Ovary (tissue), 9 donors: ENCODE results near the gene PLAGL2. TPM values are rescaled to one million over a fixed set of nuclear protein-coding genes. Genes with fewer than 3 reads are reported as not detected.

ENCODE experiments used
- DNase-seq, 5 donors: peaks; one replicate each; pipeline ENCODE4 v3.0.0-alpha.2; 2019 to 2020
- H3K27ac ChIP-seq, 2 donors: fragments of 200-600 bp; one replicate each; pipeline versions ENCODE4 v1.5.1 to v1.8.0; 2019 to 2022
- H3K27me3 ChIP-seq: fragments of 200-600 bp; one replicate; pipeline ENCODE4 v1.8.0; 2022
- H3K36me3 ChIP-seq: fragments of 200-600 bp; sonication (generic); one replicate; pipeline ENCODE4 v1.5.1; 2019
- H3K4me1 ChIP-seq: one replicate; pipeline ENCODE4 v1.8.1; 2013; ENCODE audit warnings: mild to moderate bottlenecking, moderate library complexity; ENCODE audit not compliant: insufficient read depth
- H3K4me3 ChIP-seq: fragments of 200-600 bp; sonication (generic); one replicate; pipeline ENCODE4 v1.5.1; 2017
- H3K9me3 ChIP-seq, 2 donors: fragments of 200-600 bp in 1 of 2; sonication (generic) in 1 of 2; one replicate each; pipeline versions ENCODE4 v1.5.1 to v1.8.1; 2013 to 2019; ENCODE audit warnings: mild to moderate bottlenecking in 1 of 2, moderate library complexity in 1 of 2
- EP300 ChIP-seq: sonication (generic); formaldehyde crosslinking; IDR thresholded peaks from one replicate; pipeline ENCODE4 v1.6.1; 2017; ENCODE audit warnings: antibody characterized with exemption
- POLR2A ChIP-seq: fragments of 450-650 bp; IDR thresholded peaks from one replicate; pipeline ENCODE4 v1.6.1; 2017; ENCODE audit warnings: antibody characterized with exemption, mild to moderate bottlenecking, moderate library complexity
- WGBS, 3 donors: extraction: QIAGEN DNeasy Blood & Tissue Kit in 1 of 3; methylation state at CpG; one replicate each; pipeline versions ENCODE4 v1.1.5 to v1.1.7; 2013 to 2017; 5-methylcytosine and 5-hydroxymethylcytosine counted together
- intact Hi-C, 4 donors: fragments of 100-400 bp; cut with DNase I; formaldehyde crosslinking; loops; one replicate each; pipeline versions ENCODE4 v1.11.0 to v1.15.1; 2022 to 2023
- polyA plus RNA-seq, 2 donors: library from polyadenylated mRNA; stranded (reverse); fragments of 200-250 nt in 1 of 2; fragments of 350-450 nt in 1 of 2; fragmentation: Illumina TruSeq in 1 of 2; extraction: RNeasy Lipid Tissue Mini Kit (QIAGEN cat#74804) in 1 of 2; gene quantifications; one replicate each; pipeline ENCODE4 v1.2.3, GENCODE V29; 2013 to 2014
- total RNA-seq, 7 donors: library from RNA; depleted of rRNA in 2 of 7; stranded (reverse); fragments of >200 nt in 2 of 7; fragmentation: NEBNext Ultra II Directional in 3 of 7; extraction: Animal tissue kit (Norgen Biotek cat#: 25700) in 3 of 7; gene quantifications; one replicate each; pipeline versions ENCODE4 v1.1.0 to v1.2.4, GENCODE V29; 2016 to 2023
- TF ChIP-seq, protein P1 (sequence below), 3 donors: fragments of 450-650 bp in 2 of 3; fragments of 200-600 bp in 1 of 3; IDR thresholded peaks; one replicate each; pipeline versions ENCODE4 v1.5.1 to v1.8.0; 2016 to 2022; ENCODE audit warnings: antibody characterized with exemption in 3 of 3, mild to moderate bottlenecking in 1 of 3
- donor health status: DM: no; HTN: no; CAD: no; lungs with moderate emphysema.
- donor health status: DM: no; HTN: no; CAD: no.
- donor health status: Bipolar disorder and iron deficiency.
- donor health status: DM: yes; HTN: yes; CAD: no.
- donor health status: DM: no; HTN: no; CAD: no.
- donor health status: DM: yes; HTN: yes; CAD: no.

PLAGL2 gene
- total and polyA plus RNA-seq, 9 donors = 5.4 to 21.8 (median 14.7) TPM

DNA sequence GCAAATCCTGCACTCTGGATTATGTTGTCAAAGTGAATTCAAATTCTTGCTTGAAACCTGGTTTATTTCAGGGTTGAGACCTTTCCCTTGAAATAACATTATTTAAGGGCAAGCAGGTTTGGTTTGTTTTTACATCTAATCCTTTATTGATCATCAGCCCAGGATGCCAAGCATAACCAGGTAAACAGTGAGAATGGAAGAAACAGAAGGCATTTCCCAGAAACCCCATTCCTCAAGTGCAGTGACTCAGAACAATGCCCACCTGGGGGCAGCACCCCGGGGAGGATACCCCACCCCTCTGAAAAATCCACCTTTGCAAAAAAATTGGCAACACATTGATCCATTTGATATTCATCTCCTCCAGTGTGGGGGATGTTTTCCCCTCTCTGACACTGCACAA lies 32.7 kb upstream of the PLAGL2 start:
- Histone ChIP-seq H3K9me3 (no peaks in the 10 kb centered on the region), H3K27me3 (no peaks in the 10 kb centered on the region), H3K27ac (no peak overlapping the region), H3K4me1 (no peaks in the 10 kb centered on the region), H3K36me3 (no peaks in the 10 kb centered on the region), H3K4me3 (no peak overlapping the region)
- DNase-seq = no peak
- TF ChIP-seq EP300 (no peak), POLR2A (no peak)
- TF ChIP-seq, protein P1, sequence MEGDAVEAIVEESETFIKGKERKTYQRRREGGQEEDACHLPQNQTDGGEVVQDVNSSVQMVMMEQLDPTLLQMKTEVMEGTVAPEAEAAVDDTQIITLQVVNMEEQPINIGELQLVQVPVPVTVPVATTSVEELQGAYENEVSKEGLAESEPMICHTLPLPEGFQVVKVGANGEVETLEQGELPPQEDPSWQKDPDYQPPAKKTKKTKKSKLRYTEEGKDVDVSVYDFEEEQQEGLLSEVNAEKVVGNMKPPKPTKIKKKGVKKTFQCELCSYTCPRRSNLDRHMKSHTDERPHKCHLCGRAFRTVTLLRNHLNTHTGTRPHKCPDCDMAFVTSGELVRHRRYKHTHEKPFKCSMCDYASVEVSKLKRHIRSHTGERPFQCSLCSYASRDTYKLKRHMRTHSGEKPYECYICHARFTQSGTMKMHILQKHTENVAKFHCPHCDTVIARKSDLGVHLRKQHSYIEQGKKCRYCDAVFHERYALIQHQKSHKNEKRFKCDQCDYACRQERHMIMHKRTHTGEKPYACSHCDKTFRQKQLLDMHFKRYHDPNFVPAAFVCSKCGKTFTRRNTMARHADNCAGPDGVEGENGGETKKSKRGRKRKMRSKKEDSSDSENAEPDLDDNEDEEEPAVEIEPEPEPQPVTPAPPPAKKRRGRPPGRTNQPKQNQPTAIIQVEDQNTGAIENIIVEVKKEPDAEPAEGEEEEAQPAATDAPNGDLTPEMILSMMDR (IDR thresholded peaks at IDR 0.05) = no peak
- intact Hi-C loops = no loop called here
- 0 to 9% (median 7%) methylated on average over 1 of the region's 1 CpG for WGBS, 3 donors

DNA sequence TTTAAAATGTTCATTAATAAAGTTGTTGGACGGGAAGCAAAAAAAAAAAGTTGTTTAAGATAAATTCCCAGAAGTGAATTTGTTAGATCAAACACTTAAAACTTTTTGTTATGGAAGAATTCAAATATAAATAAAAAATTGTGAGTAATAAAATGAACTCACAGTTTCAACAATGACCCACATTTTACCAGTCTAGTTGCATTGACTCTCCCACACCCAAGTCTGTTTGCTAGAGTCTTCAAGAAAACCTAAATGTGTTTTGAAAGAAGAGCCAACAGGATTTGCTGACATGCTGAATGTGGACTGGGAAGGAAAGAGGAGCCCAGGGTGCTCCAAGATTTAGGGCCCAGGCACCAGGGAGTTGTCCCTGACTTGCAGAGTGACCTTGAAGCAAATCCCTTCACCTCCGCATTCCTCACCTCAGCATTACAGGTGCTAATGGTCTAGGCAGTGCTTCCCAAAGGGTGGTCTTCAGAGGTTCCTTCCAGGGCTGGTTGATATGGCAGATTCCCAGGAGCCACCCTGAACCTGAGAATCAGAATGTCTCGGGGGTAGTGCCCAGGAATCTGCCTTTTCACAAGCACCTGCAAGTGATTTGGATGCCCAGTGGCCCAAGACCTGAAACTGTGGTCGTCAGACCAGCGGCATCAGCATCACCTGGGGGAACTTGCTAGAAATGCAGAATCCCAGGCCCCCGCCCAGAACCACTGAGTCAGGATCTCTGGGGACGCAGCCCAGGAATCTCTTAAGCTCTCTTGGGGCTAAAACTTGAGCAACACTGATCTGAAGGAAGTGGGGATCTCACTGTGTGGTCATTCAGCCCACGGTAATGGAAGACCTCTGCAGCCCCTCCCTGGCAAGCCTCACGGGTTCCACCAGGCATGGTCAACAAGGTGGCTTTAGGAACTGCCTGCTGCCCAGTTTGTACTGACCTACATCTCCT lies 31.2 kb upstream of the PLAGL2 start:
- no peak for DNase-seq

DNA sequence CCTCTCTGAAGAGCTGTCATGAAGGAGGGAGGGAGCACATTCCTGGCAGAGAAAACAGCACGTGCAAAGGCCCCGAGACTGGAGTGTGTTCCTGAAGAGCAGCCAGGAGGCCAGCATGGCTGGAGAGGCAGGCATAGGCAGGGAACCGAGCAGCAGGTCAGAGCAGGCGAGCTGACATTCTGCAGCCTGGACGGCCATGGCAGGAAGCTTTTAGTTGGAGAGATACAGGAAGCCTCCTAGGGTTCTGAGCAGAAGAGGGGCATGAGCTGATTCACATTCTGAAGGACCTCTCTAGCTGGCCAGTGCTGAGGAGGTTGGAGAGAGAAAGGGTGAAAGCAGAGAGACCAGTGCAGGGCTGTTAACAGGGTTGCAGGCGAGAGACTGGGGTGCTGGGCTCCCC lies 29.9 kb upstream of the PLAGL2 start:
- TF ChIP-seq, protein P1 (IDR thresholded peaks at IDR 0.05) = no peak
- TF ChIP-seq EP300 (no peak), POLR2A (no peak)
- no peaks in the 10 kb centered on the region for H3K27me3 ChIP-seq
- intact Hi-C loops = no loop called here

More for the DNA sequence above, 31.2 kb upstream of the PLAGL2 start:
- Histone ChIP-seq H3K9me3 (no peaks in the 10 kb centered on the region), H3K4me1 (no peaks in the 10 kb centered on the region), H3K36me3 (no peaks in the 10 kb centered on the region), H3K4me3 (no peak overlapping the region), H3K27ac (no peak overlapping the region), H3K27me3 (no peaks in the 10 kb centered on the region)
- intact Hi-C loops = no loop called here
- TF ChIP-seq POLR2A (no peak), EP300 (no peak)
- TF ChIP-seq, protein P1 (IDR thresholded peaks at IDR 0.05) = no peak
- 69 to 74% (median 72%) methylated on average over 9 of the region's 9 CpGs for WGBS, 3 donors

DNA sequence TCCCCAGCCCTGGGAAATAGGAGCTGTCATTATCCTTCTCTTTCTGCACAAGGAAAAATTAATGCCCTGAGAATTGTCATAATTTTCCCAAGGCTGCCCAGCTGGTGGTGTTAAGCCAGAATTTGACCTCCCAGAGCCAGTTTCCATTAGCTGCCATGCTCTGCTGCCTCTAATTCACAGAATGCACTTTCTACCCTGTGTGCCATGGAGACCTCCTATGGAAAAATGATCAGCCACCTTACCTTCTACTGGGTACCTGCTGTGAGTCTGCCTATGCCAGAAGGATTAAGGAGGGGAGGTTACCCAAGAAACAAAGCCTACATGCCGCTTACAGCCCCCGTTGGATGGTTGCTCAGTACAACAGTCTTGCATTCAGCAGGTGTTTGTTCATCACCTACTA lies 29.3 kb upstream of the PLAGL2 start:
- WGBS, 3 donors = 95 to 100% (median 98%) methylated on average over 2 of the region's 2 CpGs

More for the DNA sequence above, 29.9 kb upstream of the PLAGL2 start:
- 76 to 80% (median 79%) methylated on average over 6 of the region's 6 CpGs for WGBS, 3 donors
- H3K27ac ChIP-seq = no peak overlapping the region
- no peaks in the 10 kb centered on the region for H3K36me3 ChIP-seq
- no peak for DNase-seq
- H3K4me3 ChIP-seq = no peak overlapping the region
- H3K9me3 ChIP-seq = no peaks in the 10 kb centered on the region
- no peaks in the 10 kb centered on the region for H3K4me1 ChIP-seq

More for the DNA sequence above, 29.3 kb upstream of the PLAGL2 start:
- no peak for DNase-seq
- Histone ChIP-seq H3K9me3 (no peaks in the 10 kb centered on the region), H3K36me3 (no peaks in the 10 kb centered on the region), H3K27ac (no peak overlapping the region), H3K4me3 (no peak overlapping the region), H3K4me1 (no peaks in the 10 kb centered on the region), H3K27me3 (no peaks in the 10 kb centered on the region)
- TF ChIP-seq POLR2A = no peak
- no peak for TF ChIP-seq EP300
- TF ChIP-seq, protein P1 (IDR thresholded peaks at IDR 0.05) = no peak
- intact Hi-C loops = no loop called here
